ENCODE data around the gene JADE2.

DNA sequence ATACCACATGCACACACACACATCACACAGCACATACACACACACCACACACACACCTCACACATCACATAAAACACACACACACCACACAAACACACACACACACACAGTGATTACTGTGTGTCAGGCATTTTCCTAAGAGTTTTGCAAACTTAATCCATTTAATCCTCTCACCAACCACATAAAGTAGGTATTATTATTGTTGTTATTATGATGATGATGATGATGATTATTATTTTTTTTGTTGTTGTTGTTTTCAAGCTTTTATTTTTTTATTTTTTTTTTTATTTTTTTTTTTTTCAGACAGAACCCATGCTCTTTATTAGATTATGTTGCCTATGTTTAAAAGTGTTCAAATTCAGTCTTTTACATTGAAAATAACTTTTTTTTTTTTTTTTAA lies 31.5 kb downstream of the JADE2 start:
- TF ChIP-seq POLR2A (IDR thresholded peaks at IDR 0.05), result no peak
- TF ChIP-seq, protein P1, sequence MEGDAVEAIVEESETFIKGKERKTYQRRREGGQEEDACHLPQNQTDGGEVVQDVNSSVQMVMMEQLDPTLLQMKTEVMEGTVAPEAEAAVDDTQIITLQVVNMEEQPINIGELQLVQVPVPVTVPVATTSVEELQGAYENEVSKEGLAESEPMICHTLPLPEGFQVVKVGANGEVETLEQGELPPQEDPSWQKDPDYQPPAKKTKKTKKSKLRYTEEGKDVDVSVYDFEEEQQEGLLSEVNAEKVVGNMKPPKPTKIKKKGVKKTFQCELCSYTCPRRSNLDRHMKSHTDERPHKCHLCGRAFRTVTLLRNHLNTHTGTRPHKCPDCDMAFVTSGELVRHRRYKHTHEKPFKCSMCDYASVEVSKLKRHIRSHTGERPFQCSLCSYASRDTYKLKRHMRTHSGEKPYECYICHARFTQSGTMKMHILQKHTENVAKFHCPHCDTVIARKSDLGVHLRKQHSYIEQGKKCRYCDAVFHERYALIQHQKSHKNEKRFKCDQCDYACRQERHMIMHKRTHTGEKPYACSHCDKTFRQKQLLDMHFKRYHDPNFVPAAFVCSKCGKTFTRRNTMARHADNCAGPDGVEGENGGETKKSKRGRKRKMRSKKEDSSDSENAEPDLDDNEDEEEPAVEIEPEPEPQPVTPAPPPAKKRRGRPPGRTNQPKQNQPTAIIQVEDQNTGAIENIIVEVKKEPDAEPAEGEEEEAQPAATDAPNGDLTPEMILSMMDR (IDR thresholded peaks at IDR 0.05), result no peak
- no peak for TF ChIP-seq POLR2AphosphoS5 (IDR thresholded peaks at IDR 0.05)

All from stomach (tissue), 4 donors.